ENCODE measurements around the gene ETDC.
"Not testable (repeated sequence)": the region's sequence is repeated elsewhere in the genome, so short reads cannot be mapped to it uniquely, and the experiment has no call there.

Gene ETDC

GRCh38 chrX:135309430-135309923 lies at the start of gene ETDC:
ETDC (plus strand) TSS chrX:135309480; CDS start chrX:135309480, 0 bp downstream.
- DNase-seq (ENCODE audit: low read depth in 3 of 3, low spot score in 1 of 3) = no peak

GRCh38 chrX:135260976-135261375 lies 48.3 kb upstream of the ETDC start:
- DNase-seq (ENCODE audit: low read depth in 3 of 3, low spot score in 1 of 3) = not testable (repeated sequence)

GRCh38 chrX:135263376-135263775 lies 45.9 kb upstream of the ETDC start:
- DNase-seq (ENCODE audit: low read depth in 3 of 3, low spot score in 1 of 3) = not testable (repeated sequence)

GRCh38 chrX:135264206-135264605 lies 45.1 kb upstream of the ETDC start:
- DNase-seq (ENCODE audit: low read depth in 3 of 3, low spot score in 1 of 3) = no peak

GRCh38 chrX:135273162-135273561 lies 36.1 kb upstream of the ETDC start:
- DNase-seq (ENCODE audit: low read depth in 3 of 3, low spot score in 1 of 3) = no peak

GRCh38 chrX:135275973-135276372 lies 33.3 kb upstream of the ETDC start:
- no peak for DNase-seq (ENCODE audit: low read depth in 3 of 3, low spot score in 1 of 3)

- no peak for DNase-seq (ENCODE audit: low read depth in 3 of 3, low spot score in 1 of 3)
Measured at GRCh38 chrX:135287266-135287823, 21.9 kb upstream of the ETDC start.

- DNase-seq (ENCODE audit: low read depth in 3 of 3, low spot score in 1 of 3) = peak in 2 of 3 donors; percentile 22 to 38
Measured at GRCh38 chrX:135295238-135295943, 13.9 kb upstream of the ETDC start.

- DNase-seq (ENCODE audit: low read depth in 3 of 3, low spot score in 1 of 3) = no peak
Measured at GRCh38 chrX:135295944-135296305, 13.4 kb upstream of the ETDC start.

- no peak for DNase-seq (ENCODE audit: low read depth in 3 of 3, low spot score in 1 of 3)
Measured at GRCh38 chrX:135302269-135302873, 6.9 kb upstream of the ETDC start.

- DNase-seq (ENCODE audit: low read depth in 3 of 3, low spot score in 1 of 3) = no peak
Measured at GRCh38 chrX:135304741-135305140, 4.5 kb upstream of the ETDC start.

- DNase-seq (ENCODE audit: low read depth in 3 of 3, low spot score in 1 of 3) = no peak
Measured at GRCh38 chrX:135307171-135307570, 2.1 kb upstream of the ETDC start.

- DNase-seq (ENCODE audit: low read depth in 3 of 3, low spot score in 1 of 3) = no peak
Measured at GRCh38 chrX:135308345-135308855, 880 bp upstream of the ETDC start.

GRCh38 chrX:135315864-135316263 lies 6.6 kb downstream of the ETDC start:
- DNase-seq (ENCODE audit: low read depth in 3 of 3, low spot score in 1 of 3) = no peak

GRCh38 chrX:135324463-135324862 lies 15.2 kb downstream of the ETDC start:
- DNase-seq (ENCODE audit: low read depth in 3 of 3, low spot score in 1 of 3) = no peak

GRCh38 chrX:135325036-135325818 lies 15.9 kb downstream of the ETDC start:
- not testable (repeated sequence) for DNase-seq (ENCODE audit: low read depth in 3 of 3, low spot score in 1 of 3)

GRCh38 chrX:135327299-135327698 lies 18.0 kb downstream of the ETDC start:
- no peak for DNase-seq (ENCODE audit: low read depth in 3 of 3, low spot score in 1 of 3)

- DNase-seq (ENCODE audit: low read depth in 3 of 3, low spot score in 1 of 3) = no peak
Measured at GRCh38 chrX:135328421-135329005, 19.2 kb downstream of the ETDC start.

GRCh38 chrX:135330706-135331105 lies 21.4 kb downstream of the ETDC start:
- DNase-seq (ENCODE audit: low read depth in 3 of 3, low spot score in 1 of 3) = no peak

GRCh38 chrX:135331525-135331924 lies 22.2 kb downstream of the ETDC start:
- DNase-seq (ENCODE audit: low read depth in 3 of 3, low spot score in 1 of 3) = no peak

GRCh38 chrX:135340831-135341230 lies 31.6 kb downstream of the ETDC start:
- no peak for DNase-seq (ENCODE audit: low read depth in 3 of 3, low spot score in 1 of 3)
